Panc1 (cell line): ENCODE results near the gene CFHR3. TPM values are rescaled to one million over a fixed set of nuclear protein-coding genes. Genes with fewer than 3 reads are reported as not detected.

Experiments
- ATAC-seq: fragments of 200-7000 bp; cut with Tn5 transposase; 2 replicates; pipeline ENCODE4 v1.9.1; 2020; ENCODE audit warnings: mild to moderate bottlenecking, moderate library complexity
- BruUV-seq: library from RNA; stranded (reverse); fragments of 400-500 nt; replicated peaks from 2 replicates; lab custom pipeline; 2021; lab: Mats Ljungman, UMichigan
- CTCF ChIA-PET: fragments of 300-600 bp; sonication (Branson Sonifier 250); formaldehyde crosslinking; loops from one replicate; lab custom pipeline; 2022; ENCODE audit warnings: antibody characterized with exemption; lab: Charles Lee
- POLR2A ChIA-PET: fragments of 300-600 bp; sonication (Branson Sonifier 250); formaldehyde crosslinking; loops from one replicate; lab custom pipeline; 2022; ENCODE audit warnings: antibody characterized with exemption; lab: Charles Lee
- DNase-seq: peaks from one replicate; pipeline ENCODE4 v3.0.0-alpha.2; 2010; ENCODE audit warnings: low read depth, low spot score
- H3K27ac ChIP-seq: 2 replicates; pipeline ENCODE4 v1.5.1; 2011; ENCODE audit warnings: mild to moderate bottlenecking, low read length, inconsistent platforms
- H3K27me3 ChIP-seq: fragments of 200-500 bp; sonication (Bioruptor generic); 2 replicates; pipeline ENCODE4 v1.6.0; 2014; ENCODE audit warnings: low read length, inconsistent platforms; ENCODE audit not compliant: control insufficient read depth, insufficient read depth
- H3K36me3 ChIP-seq: fragments of 200-500 bp; sonication (Bioruptor generic); 2 replicates; pipeline ENCODE4 v1.5.1; 2014; ENCODE audit warnings: inconsistent platforms, mild to moderate bottlenecking, low read length, moderate library complexity; ENCODE audit not compliant: control insufficient read depth, insufficient read depth
- H3K4me1 ChIP-seq: 2 replicates; pipeline ENCODE4 v1.5.1; 2011; ENCODE audit warnings: inconsistent platforms, mild to moderate bottlenecking, low read length, moderate library complexity; ENCODE audit not compliant: control insufficient read depth, insufficient read depth
- H3K4me3 ChIP-seq, 2 experiments: 2 replicates each; pipeline ENCODE4 v1.5.1; 2011 to 2012; ENCODE audit warnings: low read depth in 2 of 2, low read length in 2 of 2, mild to moderate bottlenecking in 2 of 2, inconsistent platforms in 1 of 2, moderate library complexity in 1 of 2
- H3K9me3 ChIP-seq: fragments of 200-500 bp; sonication (Bioruptor generic); 2 replicates; pipeline ENCODE4 v1.5.1; 2014; ENCODE audit warnings: low read depth, mild to moderate bottlenecking, inconsistent platforms, low read length, moderate library complexity; ENCODE audit not compliant: control insufficient read depth, insufficient read depth
- POLR2AphosphoS5 ChIP-seq: IDR thresholded peaks from 2 replicates; pipeline ENCODE4 v1.6.1; 2012; ENCODE audit warnings: mild to moderate bottlenecking, low read depth, low read length, moderate library complexity
- SIN3A ChIP-seq: IDR thresholded peaks from 2 replicates; pipeline ENCODE4 v1.6.1; 2012; ENCODE audit warnings: low read depth, mild to moderate bottlenecking, low read length, moderate library complexity, borderline replicate concordance; ENCODE audit not compliant: insufficient read depth
- TCF7L2 ChIP-seq: IDR thresholded peaks from 2 replicates; pipeline ENCODE4 v1.6.1; 2011; ENCODE audit warnings: mild to moderate bottlenecking, low read depth, low read length, inconsistent platforms
- in situ Hi-C: cut with HindIII; loops from 2 replicates; pipeline ENCODE4 v1.10.0; 2016; ENCODE audit warnings: low sequenced_read_pairs, low pct_unique_long_range_greater_than_20kb
- intact Hi-C: fragments of 100-400 bp; cut with micrococcal nuclease; formaldehyde crosslinking; loops from one replicate; pipeline ENCODE4 v1.10.0; 2022; ENCODE audit not compliant: unreplicated experiment
- total RNA-seq: library from RNA; stranded (reverse); gene quantifications from one replicate; pipeline ENCODE4 v1.2.1, GENCODE V29; 2021; ENCODE audit not compliant: unreplicated experiment
- TF ChIP-seq, protein P1 (sequence below): fragments of 450-650 bp; IDR thresholded peaks from 2 replicates; pipeline ENCODE4 v1.5.1; 2017; ENCODE audit warnings: mild to moderate bottlenecking
- TF ChIP-seq, protein P2 (sequence below), 2 experiments: IDR thresholded peaks; 2 replicates each; pipeline ENCODE4 v1.6.1; 2011 to 2012; ENCODE audit warnings: low read depth in 2 of 2, control low read depth in 1 of 2, low read length in 1 of 2, mild to moderate bottlenecking in 1 of 2, moderate library complexity in 1 of 2; ENCODE audit not compliant: insufficient read depth in 1 of 2

The CFHR3 gene
- total RNA-seq, 1 experiment from 2014 or later: not detected

DNA sequence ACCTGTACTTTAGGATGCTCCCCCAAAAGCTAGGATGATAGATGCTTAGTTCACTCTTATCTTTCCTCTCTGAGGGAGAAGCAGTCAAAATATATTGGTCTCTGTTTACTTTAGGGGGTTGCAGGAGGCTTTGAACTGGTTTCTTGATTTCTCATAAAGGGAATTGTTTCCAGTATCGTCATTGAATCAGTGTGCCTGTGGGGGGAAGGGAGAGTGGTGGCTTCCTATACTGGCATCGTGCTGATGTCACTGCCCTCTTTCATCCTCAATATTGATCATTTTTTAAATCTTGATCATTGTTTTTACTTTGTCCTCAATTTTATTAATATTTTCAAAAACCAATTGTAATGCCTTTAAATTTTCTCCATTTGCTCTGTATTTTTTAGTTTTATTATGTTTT is 40.2 kb upstream of the CFHR3 start:
- H3K27me3 ChIP-seq: no peaks in the 10 kb centered on the region
- no peak overlapping the region for H3K4me3 ChIP-seq
- CTCF ChIA-PET: no interaction called here
- H3K4me1 ChIP-seq: no peaks in the 10 kb centered on the region
- TF ChIP-seq, protein P1, sequence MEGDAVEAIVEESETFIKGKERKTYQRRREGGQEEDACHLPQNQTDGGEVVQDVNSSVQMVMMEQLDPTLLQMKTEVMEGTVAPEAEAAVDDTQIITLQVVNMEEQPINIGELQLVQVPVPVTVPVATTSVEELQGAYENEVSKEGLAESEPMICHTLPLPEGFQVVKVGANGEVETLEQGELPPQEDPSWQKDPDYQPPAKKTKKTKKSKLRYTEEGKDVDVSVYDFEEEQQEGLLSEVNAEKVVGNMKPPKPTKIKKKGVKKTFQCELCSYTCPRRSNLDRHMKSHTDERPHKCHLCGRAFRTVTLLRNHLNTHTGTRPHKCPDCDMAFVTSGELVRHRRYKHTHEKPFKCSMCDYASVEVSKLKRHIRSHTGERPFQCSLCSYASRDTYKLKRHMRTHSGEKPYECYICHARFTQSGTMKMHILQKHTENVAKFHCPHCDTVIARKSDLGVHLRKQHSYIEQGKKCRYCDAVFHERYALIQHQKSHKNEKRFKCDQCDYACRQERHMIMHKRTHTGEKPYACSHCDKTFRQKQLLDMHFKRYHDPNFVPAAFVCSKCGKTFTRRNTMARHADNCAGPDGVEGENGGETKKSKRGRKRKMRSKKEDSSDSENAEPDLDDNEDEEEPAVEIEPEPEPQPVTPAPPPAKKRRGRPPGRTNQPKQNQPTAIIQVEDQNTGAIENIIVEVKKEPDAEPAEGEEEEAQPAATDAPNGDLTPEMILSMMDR: no peak
- no peak for TF ChIP-seq SIN3A
- TF ChIP-seq TCF7L2: no peak
- TF ChIP-seq POLR2AphosphoS5: no peak
- TF ChIP-seq, protein P2, sequence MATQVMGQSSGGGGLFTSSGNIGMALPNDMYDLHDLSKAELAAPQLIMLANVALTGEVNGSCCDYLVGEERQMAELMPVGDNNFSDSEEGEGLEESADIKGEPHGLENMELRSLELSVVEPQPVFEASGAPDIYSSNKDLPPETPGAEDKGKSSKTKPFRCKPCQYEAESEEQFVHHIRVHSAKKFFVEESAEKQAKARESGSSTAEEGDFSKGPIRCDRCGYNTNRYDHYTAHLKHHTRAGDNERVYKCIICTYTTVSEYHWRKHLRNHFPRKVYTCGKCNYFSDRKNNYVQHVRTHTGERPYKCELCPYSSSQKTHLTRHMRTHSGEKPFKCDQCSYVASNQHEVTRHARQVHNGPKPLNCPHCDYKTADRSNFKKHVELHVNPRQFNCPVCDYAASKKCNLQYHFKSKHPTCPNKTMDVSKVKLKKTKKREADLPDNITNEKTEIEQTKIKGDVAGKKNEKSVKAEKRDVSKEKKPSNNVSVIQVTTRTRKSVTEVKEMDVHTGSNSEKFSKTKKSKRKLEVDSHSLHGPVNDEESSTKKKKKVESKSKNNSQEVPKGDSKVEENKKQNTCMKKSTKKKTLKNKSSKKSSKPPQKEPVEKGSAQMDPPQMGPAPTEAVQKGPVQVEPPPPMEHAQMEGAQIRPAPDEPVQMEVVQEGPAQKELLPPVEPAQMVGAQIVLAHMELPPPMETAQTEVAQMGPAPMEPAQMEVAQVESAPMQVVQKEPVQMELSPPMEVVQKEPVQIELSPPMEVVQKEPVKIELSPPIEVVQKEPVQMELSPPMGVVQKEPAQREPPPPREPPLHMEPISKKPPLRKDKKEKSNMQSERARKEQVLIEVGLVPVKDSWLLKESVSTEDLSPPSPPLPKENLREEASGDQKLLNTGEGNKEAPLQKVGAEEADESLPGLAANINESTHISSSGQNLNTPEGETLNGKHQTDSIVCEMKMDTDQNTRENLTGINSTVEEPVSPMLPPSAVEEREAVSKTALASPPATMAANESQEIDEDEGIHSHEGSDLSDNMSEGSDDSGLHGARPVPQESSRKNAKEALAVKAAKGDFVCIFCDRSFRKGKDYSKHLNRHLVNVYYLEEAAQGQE (IDR thresholded peaks at IDR 0.05; ENCODE audit: insufficient read depth in 1 of 2, low read depth in 2 of 2, low read length in 1 of 2): no peak
- no peaks in the 10 kb centered on the region for H3K36me3 ChIP-seq
- POLR2A ChIA-PET: no interaction called here
- DNase-seq (no peak), ATAC-seq (no peak)
- no peak overlapping the region for H3K27ac ChIP-seq
- in situ Hi-C loops (no loop called here), intact Hi-C loops (no loop called here)
- no TSS peak for BruUV-seq
- peaks cover 2% of the 10 kb centered on the region; the same call in 1 of the 2 replicates for H3K9me3 ChIP-seq

DNA sequence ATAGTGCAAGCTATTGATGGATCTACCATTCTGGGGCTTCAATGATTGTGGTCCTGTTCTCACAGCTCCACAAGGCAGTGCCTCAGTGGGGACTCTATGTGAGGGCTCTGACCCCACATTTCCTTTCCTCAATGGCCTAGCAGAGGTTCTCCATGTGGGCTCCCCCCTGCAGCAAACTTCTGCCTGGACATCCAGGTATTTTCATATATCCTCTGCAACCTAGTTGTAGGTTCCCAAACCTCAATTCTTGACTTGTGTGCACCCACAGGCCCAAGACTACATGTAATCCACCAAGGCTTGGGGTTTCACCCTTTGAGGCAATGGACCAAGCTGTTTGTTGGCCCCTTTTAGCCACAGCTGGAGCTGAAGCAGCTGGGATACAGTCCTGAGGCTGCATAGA is 35.9 kb upstream of the CFHR3 start:
- no peak for TF ChIP-seq SIN3A
- no peak for TF ChIP-seq TCF7L2
- no peak for TF ChIP-seq POLR2AphosphoS5
- TF ChIP-seq, protein P1: no peak
- TF ChIP-seq, protein P2 (IDR thresholded peaks at IDR 0.05; ENCODE audit: insufficient read depth in 1 of 2, low read depth in 2 of 2, low read length in 1 of 2): no peak
- H3K36me3 ChIP-seq: no peaks in the 10 kb centered on the region
- intact Hi-C loops: no loop called here
- ATAC-seq (no peak), DNase-seq (no peak)
- H3K27me3 ChIP-seq: no peaks in the 10 kb centered on the region
- no peak overlapping the region for H3K27ac ChIP-seq
- H3K4me3 ChIP-seq: no peak overlapping the region
- H3K9me3 ChIP-seq: no peaks in the 10 kb centered on the region
- ChIA-PET CTCF (no interaction called here), POLR2A (no interaction called here)
- no peaks in the 10 kb centered on the region for H3K4me1 ChIP-seq
- BruUV-seq: no TSS peak
- in situ Hi-C loops: no loop called here
